HG03139 (cell line): ENCODE measurements around the gene NAA35.
"Not testable (repeated sequence)": the region's sequence is repeated elsewhere in the genome, so short reads cannot be mapped to it uniquely, and the experiment has no call there.

Experiments
- ATAC-seq: cut with Tn5 transposase; IDR thresholded peaks from one replicate; pipeline ENCODE4 v1.9.1; 2021; ENCODE audit not compliant: unreplicated experiment

The NAA35 gene

DNA sequence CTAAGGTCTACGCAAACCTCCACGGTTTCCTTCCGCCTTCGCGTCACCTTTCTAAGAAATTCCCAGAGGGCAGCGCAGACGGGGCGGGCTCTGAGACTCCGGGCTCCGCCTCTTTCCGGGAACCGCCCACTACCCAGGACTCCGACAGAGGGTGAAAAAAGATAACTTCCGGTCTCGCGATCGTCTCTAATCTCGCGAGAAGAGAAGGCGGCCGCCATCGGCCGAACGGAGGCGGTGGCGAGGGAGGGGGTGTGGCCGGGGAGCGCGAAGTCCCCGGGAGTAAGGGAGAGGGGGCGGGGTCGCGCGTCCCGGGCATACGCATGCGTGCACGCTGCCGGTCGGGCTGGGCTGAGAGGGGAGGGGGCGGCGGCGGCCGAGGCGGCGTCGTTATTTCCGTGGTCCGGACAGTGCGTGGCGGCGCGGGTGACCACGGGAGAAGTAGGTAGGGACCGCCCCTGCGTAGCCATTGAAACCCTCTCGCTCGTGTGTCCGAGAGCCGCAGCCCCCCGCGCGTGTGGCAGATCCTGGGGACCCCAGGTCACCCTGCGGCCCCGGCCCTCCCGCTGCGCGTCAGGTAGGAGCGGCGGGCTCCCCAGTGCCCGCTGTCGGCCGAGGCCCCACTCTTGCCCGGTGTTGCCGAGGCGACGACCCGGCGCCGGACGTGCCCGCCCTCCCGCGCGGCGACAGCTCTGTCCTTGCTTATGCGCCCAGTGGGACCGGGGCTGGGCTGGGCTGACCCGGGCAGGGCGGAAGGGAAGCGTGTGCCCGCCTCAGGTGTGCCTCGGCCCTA is at the start of gene NAA35:
NAA35 (plus strand) TSS at position 315 of the 790 bp plus-strand sequence. CDS start 1,014 bp downstream, outside the sequence.
- peak; percentile 93 for ATAC-seq

DNA sequence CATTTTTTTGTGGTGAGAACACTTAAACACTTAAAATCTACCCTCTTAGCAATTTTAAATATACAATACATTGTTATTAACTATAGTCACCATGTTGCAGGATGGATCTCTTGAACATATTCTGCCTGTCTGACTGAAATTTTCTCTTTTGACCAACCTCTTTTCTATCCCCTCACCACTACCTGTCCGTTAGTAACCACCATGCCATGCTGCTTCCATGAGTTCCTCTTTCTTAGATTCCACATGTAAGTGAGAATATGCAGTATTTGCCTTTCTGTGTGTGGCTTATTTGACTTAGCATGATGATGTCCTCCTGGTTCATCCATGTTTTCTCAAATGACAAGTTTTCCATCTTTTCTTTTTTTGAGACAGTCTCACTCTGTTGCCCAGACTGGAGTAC is 48.5 kb upstream of the NAA35 start:
- ATAC-seq, result no peak

DNA sequence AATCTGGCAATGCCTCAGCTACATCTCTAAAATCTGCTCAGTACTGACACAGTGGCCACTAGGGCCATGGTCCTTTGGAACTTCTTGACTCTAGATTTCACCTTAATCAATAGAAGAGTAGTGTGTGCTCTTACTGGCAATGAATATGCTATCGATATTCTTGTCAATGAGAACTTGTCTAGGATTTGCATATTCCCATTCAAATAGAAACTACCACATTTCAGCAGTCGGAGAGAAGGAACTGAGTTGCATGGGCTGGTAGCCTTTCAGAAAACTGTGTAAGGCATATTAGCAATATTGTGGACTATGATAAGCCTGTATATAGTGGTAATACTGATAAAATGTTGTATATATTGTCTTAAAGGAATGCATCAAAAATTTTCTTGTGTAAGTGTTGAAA is 45.3 kb upstream of the NAA35 start:
- no peak for ATAC-seq

DNA sequence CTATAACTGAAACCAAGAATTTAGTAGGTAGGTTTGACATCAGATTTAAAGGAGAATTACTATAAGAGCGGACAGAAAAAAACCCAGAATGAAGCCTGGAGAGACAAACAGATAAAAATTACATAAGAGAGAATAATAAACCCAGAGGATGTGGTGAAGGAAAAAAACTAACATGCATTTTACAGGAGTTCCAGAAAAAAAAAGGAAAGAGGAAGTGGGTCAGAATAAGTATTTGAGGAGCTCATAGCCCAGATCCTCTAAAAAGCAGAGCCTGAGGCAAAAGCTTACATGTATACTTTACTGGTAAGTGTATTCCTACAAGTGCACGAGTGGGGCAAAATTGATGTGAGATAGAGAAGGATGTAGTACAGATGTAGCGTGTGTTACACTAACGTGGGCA is 43.1 kb upstream of the NAA35 start:
- ATAC-seq, result no peak

DNA sequence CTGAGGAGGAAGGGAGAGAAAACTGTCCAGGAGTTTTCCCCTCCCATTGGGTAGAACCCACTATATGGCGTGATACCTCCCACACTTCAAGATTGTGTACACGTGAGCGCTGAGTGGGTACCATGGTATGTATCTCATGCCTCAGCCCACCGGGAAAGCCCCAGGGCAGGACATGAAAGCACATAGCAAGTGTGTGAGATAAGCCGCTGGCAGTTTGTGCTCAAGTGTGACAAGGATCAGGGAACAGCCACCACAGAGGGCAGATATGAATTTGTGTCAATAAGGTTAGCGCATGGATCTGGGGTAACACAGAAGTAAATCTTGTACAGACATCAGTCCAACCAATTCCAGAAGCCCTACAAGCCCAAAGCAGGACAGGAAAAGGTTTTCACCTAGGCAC is 42.6 kb upstream of the NAA35 start:
- ATAC-seq, result no peak

DNA sequence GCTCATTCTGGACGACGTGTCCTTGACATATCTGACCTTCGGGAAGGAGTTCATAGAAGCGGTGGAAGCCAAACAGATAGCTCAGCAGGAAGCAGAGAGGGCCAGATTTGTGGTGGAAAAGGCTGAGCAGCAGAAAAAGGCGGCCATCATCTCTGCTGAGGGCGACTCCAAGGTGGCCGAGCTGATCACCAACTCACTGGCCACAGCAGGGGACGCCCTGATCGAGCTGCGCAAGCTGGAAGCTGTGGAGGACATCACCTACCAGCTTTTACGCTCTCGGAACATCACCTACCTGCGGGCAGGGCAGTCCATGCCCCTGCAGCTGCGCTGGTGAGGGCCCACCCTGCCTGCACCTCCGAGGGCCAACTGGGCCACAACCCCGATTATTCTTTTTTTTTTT is 41.6 kb upstream of the NAA35 start:
- no peak for ATAC-seq

DNA sequence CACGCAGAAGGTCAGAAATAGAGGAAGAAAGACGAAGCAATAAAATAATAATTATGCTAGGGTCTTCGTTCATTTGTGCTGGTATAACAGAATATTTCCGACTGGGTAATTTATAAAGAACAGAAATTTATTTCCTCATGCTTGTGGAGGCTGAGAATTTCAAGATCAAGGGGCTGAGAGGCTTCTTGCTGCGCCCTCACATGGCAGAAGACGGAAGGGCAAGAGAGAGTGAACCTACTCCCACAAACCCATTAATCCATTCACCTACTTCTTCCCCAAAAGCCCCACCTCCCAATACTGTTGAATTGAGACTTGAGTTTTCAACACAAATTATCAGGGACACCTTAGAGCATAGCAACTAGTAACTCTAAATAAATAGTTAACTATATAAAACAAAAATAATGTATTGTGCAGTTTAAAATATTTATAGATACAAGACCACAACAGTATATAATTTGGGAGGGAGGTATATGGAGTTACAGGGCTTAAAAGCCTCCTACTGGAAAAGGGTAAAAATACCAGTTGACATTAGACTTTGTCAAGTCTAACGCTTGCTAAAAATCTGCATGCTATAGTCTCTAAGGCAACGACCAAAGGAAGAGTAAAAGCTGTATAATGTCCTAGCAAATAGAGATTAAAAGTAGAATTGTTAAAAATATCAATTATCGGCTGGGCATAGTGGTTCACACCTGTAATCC is 40.3 kb upstream of the NAA35 start:
- ATAC-seq, result no peak

DNA sequence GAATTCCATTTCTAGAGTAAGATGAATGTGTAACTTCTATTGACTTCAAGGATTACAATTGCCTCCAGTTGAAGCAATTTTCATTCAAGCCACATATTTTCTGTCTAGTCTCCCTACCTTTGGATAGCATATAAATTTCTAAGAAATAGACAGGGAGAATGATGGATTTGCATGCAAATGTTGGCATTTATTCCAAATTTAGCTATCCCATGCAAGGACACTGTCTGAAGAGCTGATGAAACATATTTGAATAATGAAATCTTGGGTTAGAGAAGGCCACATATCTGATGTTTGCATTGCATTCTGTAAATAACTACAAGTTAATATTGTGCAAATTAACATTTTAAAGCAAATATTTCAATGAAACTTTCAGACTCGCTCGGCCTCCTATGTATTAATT is 36.0 kb upstream of the NAA35 start:
- ATAC-seq, result no peak

DNA sequence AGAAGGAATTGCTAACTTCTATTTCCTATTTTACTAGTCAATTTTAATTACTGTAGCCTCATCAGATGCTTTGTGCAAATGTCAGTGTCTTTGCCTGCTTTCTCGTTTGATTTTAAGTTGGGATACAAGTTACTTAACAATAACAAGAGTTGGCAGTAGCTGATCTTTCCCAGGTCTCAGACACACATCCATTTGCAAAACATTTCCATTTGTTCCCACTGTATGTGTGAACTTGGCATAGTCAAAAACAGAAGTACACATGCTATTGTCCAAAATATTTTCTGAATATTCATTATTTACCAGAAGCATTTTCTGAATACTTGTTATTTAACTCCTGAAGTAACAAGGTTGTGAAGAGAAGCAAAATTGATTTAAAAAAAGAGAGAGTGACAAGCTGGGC is 35.0 kb upstream of the NAA35 start:
- ATAC-seq, result no peak

DNA sequence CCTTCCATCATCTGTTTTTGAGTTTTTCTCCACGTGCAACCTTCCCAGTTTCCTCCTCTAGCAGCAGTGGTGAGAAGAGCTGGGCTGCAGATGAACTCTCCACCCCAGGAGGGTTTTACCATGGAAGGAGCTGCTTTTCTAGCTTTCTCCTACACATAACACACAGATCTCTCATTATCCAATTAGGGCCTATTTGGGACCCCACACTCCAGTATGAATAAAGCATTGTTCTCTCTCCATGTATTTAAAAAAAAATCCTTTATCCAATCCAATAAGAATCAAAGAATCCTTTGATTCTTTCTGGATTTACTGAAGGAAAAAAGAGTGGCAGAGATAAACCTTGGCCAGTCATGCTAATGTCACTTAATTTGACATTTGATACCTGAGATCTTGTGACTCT is 31.6 kb upstream of the NAA35 start:
- no peak for ATAC-seq

DNA sequence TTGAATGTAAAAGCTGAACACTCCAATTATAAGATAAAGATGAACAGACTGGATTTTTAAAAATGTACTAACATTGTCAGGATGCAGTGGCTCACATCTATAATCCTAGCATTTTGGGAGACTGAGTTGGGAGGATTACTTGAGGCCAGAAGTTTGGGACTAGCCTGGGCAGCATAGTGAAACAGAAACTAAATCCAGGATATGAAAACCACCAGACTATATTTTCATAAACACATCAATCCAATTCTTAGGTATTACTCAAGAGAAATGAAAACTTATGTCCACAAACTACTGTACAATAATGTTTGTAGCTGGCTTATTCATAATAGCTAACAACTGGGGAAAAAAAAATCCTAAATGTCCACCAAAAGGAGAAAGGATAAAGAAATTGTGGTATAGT is 26.8 kb upstream of the NAA35 start:
- no peak for ATAC-seq

DNA sequence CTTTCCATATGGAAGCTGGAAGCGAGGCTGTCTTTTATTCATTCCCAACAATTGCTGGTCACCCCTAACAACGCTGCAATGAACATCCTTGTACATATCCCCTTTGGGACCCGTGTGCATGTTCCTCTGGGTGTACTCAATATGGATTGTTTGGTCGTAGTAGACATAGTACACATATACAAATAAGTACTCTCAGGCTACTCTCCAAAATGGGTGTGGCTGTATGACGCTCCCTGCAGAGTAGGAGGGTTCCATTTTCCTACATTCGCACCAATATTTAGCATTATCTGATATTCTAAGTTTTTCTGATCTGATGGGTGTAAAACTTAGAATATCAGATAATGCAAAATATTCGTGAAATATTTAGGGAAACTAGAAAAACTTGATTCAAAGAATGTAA is 23.2 kb upstream of the NAA35 start:
- ATAC-seq, result no peak

DNA sequence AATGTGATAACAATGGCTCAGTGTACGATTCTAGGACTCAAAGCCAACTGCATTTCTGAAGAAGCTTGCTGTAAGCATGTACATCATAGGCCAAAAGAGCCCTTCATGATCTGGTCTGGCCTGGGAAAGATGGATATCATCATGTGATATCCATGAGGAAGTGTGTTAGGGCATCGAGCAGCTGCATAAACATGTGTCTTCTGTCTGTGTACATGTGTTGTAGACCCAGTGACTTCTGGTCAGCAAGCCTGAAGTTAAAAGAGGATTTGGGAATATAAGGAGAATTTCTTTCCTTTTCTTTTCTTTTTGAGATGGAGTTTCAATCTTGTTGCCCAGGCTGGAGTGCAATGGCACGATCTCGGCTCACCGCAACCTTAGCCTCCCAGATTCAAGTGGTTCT is 15.5 kb upstream of the NAA35 start:
- no peak for ATAC-seq

DNA sequence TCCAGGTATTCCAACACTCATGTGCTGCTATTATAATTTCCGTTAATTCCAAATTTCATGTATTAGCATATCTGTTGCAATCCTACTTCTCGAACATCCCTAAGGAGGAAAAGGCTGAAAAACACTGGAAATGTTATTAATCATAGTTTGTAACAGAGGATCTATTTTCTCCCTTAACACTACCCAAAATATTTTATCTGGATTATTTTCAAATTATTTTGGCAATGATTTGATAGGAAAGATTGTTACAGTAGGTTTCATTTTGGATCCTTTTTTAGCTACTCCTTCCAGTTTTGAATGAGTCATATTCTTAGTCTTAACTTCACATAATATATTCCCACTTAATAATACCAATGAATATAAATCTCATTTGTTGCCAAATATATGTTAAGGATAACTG is 13.9 kb upstream of the NAA35 start:
- no peak for ATAC-seq

DNA sequence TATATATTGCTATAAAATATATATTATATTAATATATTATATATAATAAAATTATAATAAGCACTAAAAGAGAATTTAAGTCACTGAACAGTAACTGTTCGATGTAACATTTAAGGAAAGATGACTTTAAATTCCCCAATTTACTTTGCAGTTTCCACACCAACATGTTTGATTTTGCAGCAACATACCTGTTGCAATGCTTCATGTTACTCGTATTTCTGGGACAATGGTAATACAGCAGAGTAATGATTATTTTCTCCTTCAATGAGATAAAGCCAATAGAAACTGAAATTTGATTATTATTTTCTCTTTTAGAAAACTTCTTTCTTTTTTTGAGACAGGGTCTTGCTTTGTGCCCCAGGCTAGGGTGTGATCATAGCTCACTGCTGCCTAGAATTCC is 9.5 kb upstream of the NAA35 start:
- ATAC-seq, result no peak

DNA sequence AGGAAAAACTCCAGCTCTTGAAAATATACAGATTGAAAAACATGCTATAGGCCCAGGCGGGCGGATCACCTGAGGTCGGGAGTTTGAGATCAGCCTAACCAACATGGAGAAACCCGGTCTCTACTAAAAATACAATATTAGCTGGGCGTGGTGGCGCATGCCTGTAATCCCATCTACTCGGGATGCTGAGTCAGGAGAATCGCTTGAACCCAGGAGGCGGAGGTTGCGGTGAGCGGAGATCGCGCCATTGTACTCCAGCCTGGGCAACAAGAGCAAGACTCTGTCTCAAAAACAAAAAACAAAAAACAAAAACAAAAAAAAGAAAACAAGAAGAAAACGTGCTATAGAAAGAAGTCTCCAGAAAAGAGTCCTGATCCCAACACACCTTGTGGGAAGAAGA is 5.0 kb upstream of the NAA35 start:
- ATAC-seq, result not testable (repeated sequence)

DNA sequence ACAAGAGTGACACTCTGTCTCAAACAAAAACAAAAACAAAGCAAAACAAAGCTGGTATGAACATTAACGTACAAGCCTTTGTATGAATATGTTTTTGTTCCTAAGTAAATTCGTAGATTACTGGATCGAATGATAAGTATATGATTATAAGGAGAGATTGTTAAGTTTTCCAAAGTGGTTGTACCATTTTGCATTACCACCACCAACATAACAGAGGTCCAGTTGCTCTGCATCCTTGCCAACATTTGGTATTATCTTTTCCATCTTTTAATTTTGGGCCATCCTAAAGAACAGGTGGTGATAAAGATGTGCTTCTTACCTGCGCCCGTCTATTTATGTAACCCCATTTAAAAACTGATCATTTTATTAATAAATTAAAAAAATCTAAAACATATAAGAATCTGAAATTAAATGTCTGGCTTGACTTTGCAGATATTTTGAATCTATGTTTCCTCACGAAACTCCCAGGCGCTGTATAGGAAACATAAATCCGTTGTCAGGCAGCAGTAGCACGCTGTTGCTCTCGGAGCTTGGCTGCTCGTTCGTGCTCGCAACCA is 593 bp upstream of the NAA35 start:
- ATAC-seq, result no peak

DNA sequence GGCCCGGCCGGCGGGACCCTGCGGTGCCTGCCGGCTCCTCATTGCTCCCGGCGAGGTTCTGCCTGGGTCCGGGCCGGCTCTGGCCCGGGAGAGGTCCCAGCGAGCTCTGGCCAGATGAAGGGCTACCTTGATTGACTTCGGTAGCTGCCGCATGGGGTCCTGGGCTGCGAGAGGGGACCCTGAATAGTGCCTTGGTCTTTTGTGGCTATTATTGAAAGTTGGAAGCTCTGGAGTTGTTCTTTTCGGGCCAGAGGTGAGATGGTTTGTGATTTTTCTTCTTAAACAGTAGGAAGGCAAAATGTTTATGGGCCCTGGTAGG is 635 bp downstream of the NAA35 start:
- no peak for ATAC-seq

DNA sequence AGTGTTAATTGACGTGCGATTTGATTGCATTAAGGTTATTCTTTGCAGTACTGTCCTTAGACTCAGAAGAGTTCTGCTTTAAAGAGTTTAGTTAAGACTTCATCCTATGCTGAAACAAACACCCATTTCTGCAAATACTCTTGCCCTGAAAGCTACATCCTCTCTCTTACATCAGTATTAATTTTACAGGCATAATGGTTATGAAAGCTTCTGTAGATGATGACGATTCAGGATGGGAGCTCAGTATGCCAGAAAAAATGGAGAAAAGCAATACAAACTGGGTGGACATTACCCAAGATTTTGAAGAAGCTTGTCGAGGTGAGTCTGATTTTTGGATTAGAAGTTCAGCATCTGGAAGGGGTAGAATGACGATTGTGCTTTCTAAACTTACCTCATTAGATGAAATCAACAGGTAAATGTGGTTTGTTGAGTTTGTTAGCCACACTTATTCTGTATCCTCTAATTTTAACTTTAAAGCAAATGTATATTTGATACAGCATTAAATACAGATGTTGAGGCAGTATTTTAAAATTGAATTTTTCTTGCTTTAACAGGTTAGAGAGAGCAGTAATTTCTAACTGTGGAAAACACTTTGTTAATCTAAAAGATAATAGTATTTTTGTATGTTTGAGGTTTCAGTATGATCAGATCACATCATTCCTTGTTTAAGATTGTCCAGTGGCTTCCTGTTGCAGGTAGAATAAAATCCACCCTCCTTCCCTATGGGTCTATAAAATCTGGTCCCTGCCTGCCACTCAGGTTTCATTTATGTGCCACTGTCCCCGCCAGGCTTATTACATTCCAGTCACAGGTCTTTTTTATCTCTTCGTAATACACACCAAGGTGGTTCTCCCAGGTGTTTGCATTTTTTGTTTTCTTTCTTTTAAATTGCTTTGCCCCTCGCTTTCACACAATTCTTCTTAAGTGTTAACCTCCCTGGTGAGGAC is 1.3 kb downstream of the NAA35 start:
- ATAC-seq, result no peak

DNA sequence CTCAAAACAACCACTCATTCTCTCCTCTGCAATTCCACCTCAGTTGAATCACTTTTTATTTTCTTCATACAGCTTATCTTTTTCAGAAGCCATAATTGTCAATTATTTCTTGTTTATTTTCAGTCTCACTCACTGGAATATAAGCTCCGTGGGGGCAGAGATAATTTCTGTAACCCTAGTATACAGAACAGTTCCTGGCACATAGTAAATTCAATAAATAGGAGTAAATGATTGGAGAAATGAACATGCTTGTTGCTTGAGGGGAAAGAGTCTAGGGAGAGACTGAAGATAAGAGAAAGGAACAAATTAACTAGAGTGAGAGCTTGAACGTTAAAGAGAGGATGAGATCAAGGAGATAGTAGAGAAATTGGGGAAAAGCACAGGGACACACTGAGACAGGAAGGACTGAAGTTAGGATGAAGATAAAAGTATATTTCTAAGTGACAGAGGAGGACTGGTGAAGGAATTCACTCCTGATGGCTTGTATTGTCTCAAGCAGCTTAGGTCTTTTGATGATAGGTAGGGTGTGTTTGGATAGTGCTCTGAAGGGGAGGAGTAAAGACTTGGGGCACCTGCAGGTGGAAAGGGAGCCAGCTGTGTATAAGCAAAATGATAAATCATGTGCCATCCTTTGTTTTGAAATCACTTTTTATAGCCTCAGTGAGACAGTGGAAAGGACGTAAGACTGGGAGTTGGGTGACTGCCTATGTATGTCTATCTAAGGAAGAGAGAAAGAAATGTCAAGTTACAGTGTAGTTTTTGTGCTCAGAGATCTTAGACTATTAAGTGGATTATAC is 2.2 kb downstream of the NAA35 start:
- no peak for ATAC-seq
